Retinal pigment epithelial cell (primary cell): ENCODE results near the gene LMNTD2.

Experiments used
- DNase-seq: peaks from one replicate; pipeline ENCODE4 v3.0.0-alpha.2; 2010; ENCODE audit warnings: low read depth
- H3K4me3 ChIP-seq: 2 replicates; pipeline ENCODE4 v1.5.1; 2011; ENCODE audit warnings: mild to moderate bottlenecking, low read length, control low read depth, moderate library complexity
- TF ChIP-seq, protein P1 (sequence below): conservative IDR thresholded peaks from 2 replicates; pipeline ENCODE4 v1.5.1; 2011; ENCODE audit warnings: low read depth, low read length, control low read depth, inconsistent platforms

LMNTD2 gene

DNA sequence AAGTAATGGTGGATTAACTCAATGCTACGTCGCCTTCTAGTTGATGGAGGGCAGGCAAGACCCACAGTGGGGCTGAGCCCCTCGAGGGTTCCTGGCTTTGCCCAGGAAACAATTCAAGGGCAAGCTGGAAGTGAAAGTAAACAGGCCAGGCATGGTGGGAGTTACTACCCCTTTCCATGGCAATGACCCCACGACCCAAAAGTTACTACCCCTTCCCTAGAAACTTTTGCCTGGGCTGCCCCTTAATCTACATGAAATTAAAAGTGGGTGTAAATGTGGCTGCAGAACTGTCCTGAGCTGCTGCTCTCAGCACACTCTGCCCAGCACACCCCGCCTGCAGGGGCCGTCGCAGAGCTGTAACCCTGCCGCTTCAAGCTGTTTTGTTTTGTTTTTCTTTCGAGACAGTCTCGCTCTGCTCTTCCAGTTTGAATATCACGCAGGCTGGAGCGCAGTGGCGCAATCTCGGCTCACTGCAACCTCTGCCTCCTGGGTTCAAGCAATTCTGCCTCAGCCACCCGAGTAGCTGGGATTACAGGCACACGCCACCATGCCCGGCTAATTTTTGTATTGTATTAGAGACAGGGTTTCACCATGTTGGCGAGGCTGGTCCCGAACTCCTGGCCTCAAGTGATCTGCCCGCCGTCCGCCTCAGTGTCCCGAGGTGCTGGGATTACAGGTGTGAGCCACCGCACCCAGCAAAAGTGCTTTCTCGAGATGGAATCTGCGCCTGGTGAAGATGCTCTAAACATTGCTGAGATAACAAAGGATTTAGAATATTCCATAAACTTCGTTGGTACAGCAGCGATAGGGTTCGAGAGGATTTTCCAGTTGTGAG, 47.6 kb downstream of the LMNTD2 start:
- no peak for DNase-seq
- TF ChIP-seq, protein P1, sequence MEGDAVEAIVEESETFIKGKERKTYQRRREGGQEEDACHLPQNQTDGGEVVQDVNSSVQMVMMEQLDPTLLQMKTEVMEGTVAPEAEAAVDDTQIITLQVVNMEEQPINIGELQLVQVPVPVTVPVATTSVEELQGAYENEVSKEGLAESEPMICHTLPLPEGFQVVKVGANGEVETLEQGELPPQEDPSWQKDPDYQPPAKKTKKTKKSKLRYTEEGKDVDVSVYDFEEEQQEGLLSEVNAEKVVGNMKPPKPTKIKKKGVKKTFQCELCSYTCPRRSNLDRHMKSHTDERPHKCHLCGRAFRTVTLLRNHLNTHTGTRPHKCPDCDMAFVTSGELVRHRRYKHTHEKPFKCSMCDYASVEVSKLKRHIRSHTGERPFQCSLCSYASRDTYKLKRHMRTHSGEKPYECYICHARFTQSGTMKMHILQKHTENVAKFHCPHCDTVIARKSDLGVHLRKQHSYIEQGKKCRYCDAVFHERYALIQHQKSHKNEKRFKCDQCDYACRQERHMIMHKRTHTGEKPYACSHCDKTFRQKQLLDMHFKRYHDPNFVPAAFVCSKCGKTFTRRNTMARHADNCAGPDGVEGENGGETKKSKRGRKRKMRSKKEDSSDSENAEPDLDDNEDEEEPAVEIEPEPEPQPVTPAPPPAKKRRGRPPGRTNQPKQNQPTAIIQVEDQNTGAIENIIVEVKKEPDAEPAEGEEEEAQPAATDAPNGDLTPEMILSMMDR: no peak
- no peak overlapping the region for H3K4me3 ChIP-seq

DNA sequence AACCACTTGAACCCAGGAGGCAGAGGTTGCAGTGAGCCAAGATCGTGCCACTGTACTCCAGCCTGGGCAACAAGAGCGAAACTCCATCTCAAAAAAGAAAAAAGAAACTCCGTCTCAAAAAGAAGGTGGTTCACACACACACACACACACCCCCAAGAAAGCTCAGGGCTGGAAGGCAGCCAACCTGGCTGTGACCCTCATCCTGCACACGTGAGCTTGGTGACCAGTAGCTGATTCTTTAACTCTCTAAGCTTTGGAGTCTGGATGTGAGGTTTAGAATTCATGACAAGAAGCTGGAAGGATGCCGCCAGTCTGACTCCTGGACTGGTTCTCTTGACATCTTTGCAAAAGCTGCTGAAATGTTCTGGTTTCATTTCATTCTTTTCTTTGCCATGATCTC, 51.6 kb downstream of the LMNTD2 start:
- TF ChIP-seq, protein P1: no peak
- no peak for DNase-seq
- no peak overlapping the region for H3K4me3 ChIP-seq

DNA sequence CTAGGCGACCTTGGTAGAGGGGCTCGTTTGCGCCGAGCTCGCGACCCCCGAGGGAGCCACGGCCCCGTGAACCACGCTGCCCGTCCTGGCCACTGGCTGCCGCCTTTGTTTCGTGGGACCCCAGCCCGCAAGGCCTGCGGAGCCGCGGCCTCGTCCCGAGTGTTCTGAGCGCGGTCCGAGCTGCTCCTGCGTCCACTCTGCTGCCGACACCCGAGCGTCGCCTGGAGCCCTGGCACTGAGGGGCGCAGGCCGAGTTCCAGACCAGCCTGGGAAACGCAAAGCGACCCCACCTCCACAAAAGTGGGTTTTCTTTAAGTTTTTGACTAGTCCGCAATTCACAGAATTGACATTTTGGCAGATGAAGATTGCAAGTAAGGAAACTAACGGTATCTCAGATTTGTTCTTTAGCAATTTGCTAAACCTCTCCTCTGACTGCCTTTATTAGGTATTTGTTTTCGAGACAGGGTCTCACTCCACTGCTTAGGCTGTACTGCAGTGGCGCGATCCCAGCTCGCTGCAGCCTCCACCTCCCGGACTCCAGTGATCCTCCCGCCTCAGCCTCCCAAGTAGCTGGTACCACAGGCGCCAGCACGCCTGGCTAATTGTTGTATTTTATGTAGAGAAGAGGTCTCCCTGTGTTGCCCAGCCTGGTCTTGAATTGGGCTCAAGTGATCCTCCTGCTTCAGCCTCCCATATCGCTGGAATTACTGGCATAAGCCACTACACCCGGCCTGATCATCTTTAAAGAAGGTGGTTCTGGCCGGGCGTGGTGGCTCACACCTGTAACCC, 52.6 kb downstream of the LMNTD2 start:
- TF ChIP-seq, protein P1: no peak
- peak overlapping the region; percentile 53 for H3K4me3 ChIP-seq
- no peak for DNase-seq

DNA sequence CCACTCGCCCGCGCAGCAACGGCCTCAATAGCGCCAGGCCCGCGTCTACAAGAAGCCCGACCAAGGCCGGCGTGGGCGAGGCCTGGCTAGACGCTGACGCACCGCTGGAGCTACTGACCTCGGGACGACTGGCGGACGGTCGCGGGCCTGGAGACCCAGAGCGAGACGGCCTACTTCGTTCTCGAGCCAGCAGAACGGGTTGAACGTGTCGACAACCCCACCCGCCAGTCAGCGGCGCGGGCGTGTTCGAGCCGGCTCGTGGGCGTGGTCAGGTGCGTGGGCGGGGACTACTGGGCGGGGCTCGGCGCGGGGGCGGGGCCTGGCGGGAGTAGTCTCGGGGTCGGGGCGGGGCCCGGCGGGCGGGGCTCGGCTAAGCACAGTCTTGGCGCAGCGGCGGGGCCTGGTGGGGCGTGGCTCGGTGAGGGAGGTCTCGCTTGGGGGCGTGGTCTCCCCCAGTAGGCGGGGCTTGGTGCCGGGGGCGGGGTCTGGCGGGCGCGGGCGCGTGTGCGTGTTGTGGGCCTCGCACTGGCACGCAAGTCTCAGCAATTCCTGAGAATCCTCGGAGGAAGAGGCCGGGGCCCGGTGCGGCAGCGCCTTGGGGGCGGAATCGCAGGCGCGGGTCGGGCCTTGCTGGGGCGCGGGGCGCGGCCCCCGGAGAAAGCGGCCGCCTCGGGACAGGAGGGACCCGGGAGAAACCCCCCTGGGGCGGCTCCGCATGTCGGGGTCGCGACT, 53.4 kb downstream of the LMNTD2 start, which contains the start of gene RNH1:
Gene RNH1 (minus strand): TSS at position 248 of the 732 bp plus-strand sequence. CDS start 5,080 bp downstream, outside the sequence.
- peak within 1 kb of the TSS; percentile 74 for H3K4me3 ChIP-seq
- peak; percentile 68 for DNase-seq
- TF ChIP-seq, protein P1: no peak

DNA sequence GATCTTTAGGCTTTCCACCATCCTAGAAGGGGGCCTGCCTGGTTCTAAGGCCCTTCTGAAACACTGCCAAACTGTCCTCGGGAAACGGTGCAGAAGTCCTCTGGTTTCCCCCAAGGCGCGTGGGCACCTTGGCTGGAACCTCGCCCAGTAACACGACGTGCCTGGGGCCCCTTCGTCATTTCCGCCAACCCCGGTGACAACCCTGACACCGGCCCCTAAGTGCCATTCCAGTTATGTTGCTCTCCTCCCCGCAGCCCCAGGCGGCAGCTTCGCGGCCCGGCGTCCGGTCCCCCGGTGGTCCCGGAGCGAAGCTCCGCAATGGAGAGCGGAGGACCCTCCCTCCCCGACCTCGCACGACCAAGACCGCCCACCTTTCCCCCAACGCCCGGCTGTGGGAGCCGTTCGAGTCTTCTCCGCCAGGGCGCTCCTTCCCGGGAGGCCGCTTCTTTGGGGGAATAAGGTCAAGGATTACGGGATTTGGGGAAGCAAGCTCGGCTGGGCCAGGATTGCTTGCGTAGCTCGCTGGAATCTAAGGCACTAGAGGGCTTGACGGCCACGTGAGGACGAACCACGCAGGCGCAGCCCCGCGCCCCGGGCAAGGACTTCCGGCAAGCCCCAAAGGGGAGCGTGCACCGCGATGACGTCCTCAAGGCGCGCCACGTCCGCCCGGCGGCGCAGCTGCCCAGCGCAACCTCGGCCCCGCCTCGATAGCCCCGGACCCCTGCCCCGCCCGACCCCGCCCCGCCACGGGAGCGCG, 54.1 kb downstream of the LMNTD2 start:
- peak; percentile 97 for DNase-seq
- TF ChIP-seq, protein P1: peak; percentile 12
- peak overlapping the region; percentile 74 for H3K4me3 ChIP-seq

DNA sequence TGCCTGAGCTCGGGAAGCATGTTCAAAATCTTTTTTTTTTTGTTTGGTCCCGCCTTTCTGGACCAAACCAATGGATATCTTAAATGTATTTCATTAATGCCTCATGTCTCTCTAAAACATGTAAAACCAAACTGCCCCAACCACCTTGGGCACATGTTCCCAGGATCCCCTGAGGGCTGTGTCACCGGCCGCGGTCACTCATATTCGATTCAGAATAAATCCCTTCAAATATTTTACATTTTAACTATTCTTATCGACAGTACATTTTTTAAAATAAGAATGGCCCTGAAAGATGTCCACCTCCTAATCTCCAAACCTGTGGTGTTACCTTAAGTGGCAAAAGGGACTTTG, 55.6 kb downstream of the LMNTD2 start:
- DNase-seq: no peak
- TF ChIP-seq, protein P1: no peak
- peak overlapping the region; percentile 54 for H3K4me3 ChIP-seq
